Neural cell (in vitro differentiated cells): ENCODE data around the gene AFF1. TPM values are rescaled to one million over a fixed set of nuclear protein-coding genes. Genes with fewer than 3 reads are reported as not detected.

Experiments used
- H2AFZ ChIP-seq: fragments of 200-600, 300-800 bp; sonication (generic), shearing (Covaris generic); 2 replicates; pipeline ENCODE4 v1.6.0; 2014; ENCODE audit warnings: low read depth, mild to moderate bottlenecking, antibody characterized with exemption, low read length, moderate library complexity
- H3F3A ChIP-seq: fragments of 200-600 bp; shearing (Covaris generic); 2 replicates; pipeline ENCODE4 v1.6.1; 2016; ENCODE audit warnings: mild to moderate bottlenecking, moderate library complexity, mixed read lengths, antibody characterized with exemption, low read length; ENCODE audit not compliant: insufficient read depth, poor library complexity, severe bottlenecking
- H3K27ac ChIP-seq: fragments of 200-600, 300-800 bp; sonication (generic), shearing (Covaris generic); 2 replicates; pipeline ENCODE4 v1.5.1; 2014; ENCODE audit warnings: mild to moderate bottlenecking, low read length, moderate library complexity
- H3K27me3 ChIP-seq: fragments of 300-800, 200-600 bp; sonication (generic), shearing (Covaris generic); 2 replicates; pipeline ENCODE4 v1.6.0; 2014; ENCODE audit warnings: mild to moderate bottlenecking, low read depth, low read length, moderate library complexity; ENCODE audit not compliant: insufficient read depth
- H3K36me3 ChIP-seq: fragments of 300-800, 200-600 bp; sonication (generic), shearing (Covaris generic); 2 replicates; pipeline ENCODE4 v1.5.1; 2014; ENCODE audit warnings: mild to moderate bottlenecking, antibody characterized with exemption, low read length, moderate library complexity; ENCODE audit not compliant: insufficient read depth
- H3K4me2 ChIP-seq: fragments of 300-800, 200-600 bp; sonication (generic), shearing (Covaris generic); 2 replicates; pipeline ENCODE4 v1.6.0; 2014; ENCODE audit warnings: mild to moderate bottlenecking, low read length
- H3K4me3 ChIP-seq: fragments of 300-800, 200-600 bp; sonication (generic), shearing (Covaris generic); 2 replicates; pipeline ENCODE4 v1.5.1; 2014; ENCODE audit warnings: mild to moderate bottlenecking, low read length, moderate library complexity
- H3K79me2 ChIP-seq: fragments of 200-600 bp; shearing (Covaris generic); replicated peaks from 2 replicates; pipeline ENCODE4 v1.6.0; 2014; ENCODE audit warnings: mild to moderate bottlenecking, low read length, moderate library complexity; ENCODE audit not compliant: insufficient read depth
- H3K9ac ChIP-seq: fragments of 300-800, 200-600 bp; sonication (generic), shearing (Covaris generic); 2 replicates; pipeline ENCODE4 v1.6.1; 2016; ENCODE audit warnings: mild to moderate bottlenecking, low read length, mixed read lengths
- H3K9me2 ChIP-seq: fragments of 200-600 bp; shearing (Covaris generic); 2 replicates; pipeline ENCODE4 v1.6.1; 2016; ENCODE audit warnings: mild to moderate bottlenecking, low read length, mixed read lengths; ENCODE audit not compliant: insufficient read depth
- H3K9me3 ChIP-seq: fragments of 200-600, 300-800 bp; sonication (generic), shearing (Covaris generic); 2 replicates; pipeline ENCODE4 v1.6.1; 2016; ENCODE audit warnings: mild to moderate bottlenecking, mixed run types, low read length, moderate library complexity, mixed read lengths
- H4K20me1 ChIP-seq: fragments of 200-600 bp; shearing (Covaris generic); 2 replicates; pipeline ENCODE4 v1.6.1; 2016; ENCODE audit warnings: mild to moderate bottlenecking, mixed run types; ENCODE audit not compliant: insufficient read depth
- EP300 ChIP-seq: fragments of 450-650 bp; conservative IDR thresholded peaks from 2 replicates; pipeline ENCODE4 v1.6.1; 2014; ENCODE audit warnings: antibody characterized with exemption, mild to moderate bottlenecking, moderate library complexity; ENCODE audit not compliant: poor library complexity, severe bottlenecking
- EZH2 ChIP-seq: fragments of 200-600, 300-800 bp; shearing (Covaris generic), sonication (generic); IDR thresholded peaks from 2 replicates; pipeline ENCODE4 v1.6.1; 2014; ENCODE audit warnings: antibody characterized with exemption, low read length, borderline replicate concordance, mild to moderate bottlenecking; ENCODE audit not compliant: insufficient read depth, poor library complexity, severe bottlenecking
- MXI1 ChIP-seq: fragments of 450-650 bp; conservative IDR thresholded peaks from 2 replicates; pipeline ENCODE4 v1.6.1; 2014; ENCODE audit warnings: antibody characterized with exemption, mild to moderate bottlenecking; ENCODE audit not compliant: poor library complexity, severe bottlenecking
- POLR2AphosphoS5 ChIP-seq: IDR thresholded peaks from 2 replicates; pipeline ENCODE4 v1.6.1; 2012
- RAD21 ChIP-seq: fragments of 450-650 bp; conservative IDR thresholded peaks from 2 replicates; pipeline ENCODE4 v1.6.1; 2014; ENCODE audit warnings: antibody characterized with exemption, mild to moderate bottlenecking, moderate library complexity
- REST ChIP-seq: IDR thresholded peaks from 2 replicates; pipeline ENCODE4 v1.6.1; 2012; ENCODE audit warnings: borderline replicate concordance
- SMC3 ChIP-seq: fragments of 450-650 bp; conservative IDR thresholded peaks from 2 replicates; pipeline ENCODE4 v1.6.1; 2014; ENCODE audit warnings: antibody characterized with exemption, mild to moderate bottlenecking, moderate library complexity; ENCODE audit not compliant: poor library complexity
- TAF1 ChIP-seq: IDR thresholded peaks from 2 replicates; pipeline ENCODE4 v1.6.1; 2012; ENCODE audit warnings: low read depth
- polyA plus RNA-seq: library from polyadenylated mRNA; depleted of rRNA; stranded (reverse); fragments of >200 nt; gene quantifications from 2 replicates; pipeline ENCODE4 v1.2.3, GENCODE V29; 2014
- TF ChIP-seq, protein P1 (sequence below): fragments of 450-650 bp; IDR thresholded peaks from 2 replicates; pipeline ENCODE4 v1.5.1; 2014; ENCODE audit warnings: antibody characterized with exemption, mild to moderate bottlenecking, moderate library complexity; ENCODE audit not compliant: poor library complexity, severe bottlenecking

The AFF1 gene
- polyA plus RNA-seq, 1 donor from 2014 or later = 0.63 TPM

- Histone ChIP-seq H3K4me3 (no peak overlapping the region), H3K9ac (no peak overlapping the region), H3K9me2 (no peaks in the 10 kb centered on the region), H3K79me2 (no peaks in the 10 kb centered on the region), H2AFZ (no peak overlapping the region), H3F3A (no peaks in the 10 kb centered on the region), H3K36me3 (no peaks in the 10 kb centered on the region), H4K20me1 (no peaks in the 10 kb centered on the region), H3K9me3 (no peaks in the 10 kb centered on the region), H3K27ac (no peak overlapping the region), H3K4me2 (no peak overlapping the region), H3K27me3 (no peaks in the 10 kb centered on the region)
- TF ChIP-seq SMC3 = no peak
- TF ChIP-seq, protein P1, sequence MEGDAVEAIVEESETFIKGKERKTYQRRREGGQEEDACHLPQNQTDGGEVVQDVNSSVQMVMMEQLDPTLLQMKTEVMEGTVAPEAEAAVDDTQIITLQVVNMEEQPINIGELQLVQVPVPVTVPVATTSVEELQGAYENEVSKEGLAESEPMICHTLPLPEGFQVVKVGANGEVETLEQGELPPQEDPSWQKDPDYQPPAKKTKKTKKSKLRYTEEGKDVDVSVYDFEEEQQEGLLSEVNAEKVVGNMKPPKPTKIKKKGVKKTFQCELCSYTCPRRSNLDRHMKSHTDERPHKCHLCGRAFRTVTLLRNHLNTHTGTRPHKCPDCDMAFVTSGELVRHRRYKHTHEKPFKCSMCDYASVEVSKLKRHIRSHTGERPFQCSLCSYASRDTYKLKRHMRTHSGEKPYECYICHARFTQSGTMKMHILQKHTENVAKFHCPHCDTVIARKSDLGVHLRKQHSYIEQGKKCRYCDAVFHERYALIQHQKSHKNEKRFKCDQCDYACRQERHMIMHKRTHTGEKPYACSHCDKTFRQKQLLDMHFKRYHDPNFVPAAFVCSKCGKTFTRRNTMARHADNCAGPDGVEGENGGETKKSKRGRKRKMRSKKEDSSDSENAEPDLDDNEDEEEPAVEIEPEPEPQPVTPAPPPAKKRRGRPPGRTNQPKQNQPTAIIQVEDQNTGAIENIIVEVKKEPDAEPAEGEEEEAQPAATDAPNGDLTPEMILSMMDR = no peak
- no peak for TF ChIP-seq EP300
- TF ChIP-seq RAD21 = no peak
- TF ChIP-seq EZH2 = no peak
- no peak for TF ChIP-seq TAF1
- no peak for TF ChIP-seq REST
- TF ChIP-seq POLR2AphosphoS5 = no peak
- TF ChIP-seq MXI1 = no peak
Observed at GRCh38 chr4:87133183-87133582, 198.4 kb downstream of the AFF1 start.

GRCh38 chr4:87134122-87134521, 199.3 kb downstream of the AFF1 start:
- H3K79me2 ChIP-seq = no peaks in the 10 kb centered on the region
- no peak overlapping the region for H3K4me2 ChIP-seq
- no peaks in the 10 kb centered on the region for H3K9me2 ChIP-seq
- H3K9ac ChIP-seq = no peak overlapping the region
- H3K27ac ChIP-seq = no peak overlapping the region
- H3K4me3 ChIP-seq = no peak overlapping the region
- H3K9me3 ChIP-seq = no peaks in the 10 kb centered on the region
- H4K20me1 ChIP-seq = no peaks in the 10 kb centered on the region
- H3F3A ChIP-seq = no peaks in the 10 kb centered on the region
- TF ChIP-seq, protein P1 = no peak
- TF ChIP-seq MXI1 = no peak
- TF ChIP-seq TAF1 = no peak
- no peak for TF ChIP-seq EZH2
- TF ChIP-seq SMC3 = no peak
- TF ChIP-seq RAD21 = no peak
- TF ChIP-seq POLR2AphosphoS5 = no peak
- no peak for TF ChIP-seq EP300
- no peak for TF ChIP-seq REST
- H3K27me3 ChIP-seq = no peaks in the 10 kb centered on the region
- H3K36me3 ChIP-seq = no peaks in the 10 kb centered on the region
- H2AFZ ChIP-seq = no peak overlapping the region
